Stimulated activated CD8-positive, alpha-beta memory T cell treated with anti-CD3 and anti-CD28 coated beads, Interleukin-7, amount 100 ng/mL, for 24 hours (primary cell): Measurements from ENCODE around the gene HMMR.
"Not testable (repeated sequence)": the region's sequence is repeated elsewhere in the genome, so short reads cannot be mapped to it uniquely, and the experiment has no call there.

ENCODE experiments used
- DNase-seq: peaks from one replicate; pipeline ENCODE4 v3.0.0-alpha.2; 2020; ENCODE audit warnings: low read depth

The HMMR gene

GRCh38 chr5:163508753-163509152, 48.3 kb downstream of the HMMR start:
- no peak for DNase-seq

GRCh38 chr5:163509291-163509951, 49.0 kb downstream of the HMMR start:
- no peak for DNase-seq

- DNase-seq, result no peak
Measured at GRCh38 chr5:163512526-163512925, 52.1 kb downstream of the HMMR start.

- no peak for DNase-seq
Measured at GRCh38 chr5:163525096-163525495, 64.7 kb downstream of the HMMR start.

- no peak for DNase-seq
Measured at GRCh38 chr5:163529698-163530097, 69.3 kb downstream of the HMMR start.

- DNase-seq, result no peak
Measured at GRCh38 chr5:163531272-163531671, 70.8 kb downstream of the HMMR start.

GRCh38 chr5:163532171-163533084, 72.0 kb downstream of the HMMR start:
- DNase-seq, result no peak

- no peak for DNase-seq
Measured at GRCh38 chr5:163533223-163533622, 72.8 kb downstream of the HMMR start.

- DNase-seq, result no peak
Measured at GRCh38 chr5:163534492-163535094, 74.2 kb downstream of the HMMR start.

GRCh38 chr5:163535290-163535689, 74.9 kb downstream of the HMMR start:
- DNase-seq, result no peak

- DNase-seq, result not testable (repeated sequence)
Measured at GRCh38 chr5:163536442-163536841, 76.0 kb downstream of the HMMR start.

- DNase-seq, result no peak
Measured at GRCh38 chr5:163540696-163541095, 80.3 kb downstream of the HMMR start.
